HL-60 (cell line): ENCODE measurements around the gene FNBP1L.

Source experiments
- DNase-seq, 2 experiments: peaks; one replicate each; pipeline ENCODE4 v3.0.0-alpha.2; 2010 to 2020; ENCODE audit warnings: low read depth in 1 of 2, low spot score in 1 of 2
- H3K27ac ChIP-seq: fragments of 250-450 bp; sonication (Bioruptor Pico); replicated peaks from 2 replicates; pipeline ENCODE4 v1.5.1; 2020; ENCODE audit warnings: mild to moderate bottlenecking, moderate library complexity
- H3K27me3 ChIP-seq: fragments of 250-450 bp; sonication (Bioruptor Pico); 2 replicates; pipeline ENCODE4 v1.5.1; 2021; ENCODE audit warnings: mild to moderate bottlenecking, moderate library complexity; ENCODE audit not compliant: insufficient read depth, poor library complexity, severe bottlenecking
- H3K4me3 ChIP-seq: replicated peaks from 2 replicates; pipeline ENCODE4 v1.5.1; 2011; ENCODE audit warnings: mild to moderate bottlenecking, control low read depth, low read length; ENCODE audit not compliant: insufficient read depth
- GABPA ChIP-seq: IDR thresholded peaks from 2 replicates; pipeline ENCODE4 v1.6.1; 2012; ENCODE audit warnings: low read depth
- POLR2AphosphoS5 ChIP-seq: IDR thresholded peaks from 2 replicates; pipeline ENCODE4 v1.6.1; 2012; ENCODE audit warnings: low read depth
- SPI1 ChIP-seq: IDR thresholded peaks from 2 replicates; pipeline ENCODE4 v1.6.1; 2012; ENCODE audit warnings: low read depth, mild to moderate bottlenecking, borderline replicate concordance
- TF ChIP-seq, protein P1 (sequence below): IDR thresholded peaks from 2 replicates; pipeline ENCODE4 v1.6.1; 2012; ENCODE audit warnings: low read depth; ENCODE audit not compliant: insufficient replicate concordance
- TF ChIP-seq, protein P2 (sequence below): IDR thresholded peaks from one replicate; pipeline ENCODE4 v1.5.1; 2011; ENCODE audit warnings: low read length, control low read depth, inconsistent platforms; ENCODE audit not compliant: insufficient read depth

FNBP1L gene

DNA sequence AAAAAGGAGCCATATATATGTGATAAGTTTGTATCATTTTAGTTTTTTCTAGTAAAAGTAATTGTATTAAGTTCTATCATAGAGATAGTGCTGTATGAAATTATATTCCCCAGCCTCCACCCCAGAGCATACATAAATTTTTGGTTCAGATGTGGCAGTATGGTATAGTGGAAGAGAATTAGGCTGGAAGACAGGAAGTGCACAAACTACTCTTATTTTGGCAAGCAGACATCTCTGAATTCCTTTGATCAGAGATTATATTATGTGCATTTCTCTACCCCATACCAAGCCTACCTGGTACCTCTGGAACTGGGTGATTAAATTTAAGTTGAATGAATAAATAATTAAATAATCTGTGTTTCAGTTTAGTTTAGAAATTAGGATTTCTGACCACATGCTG, 55.9 kb downstream of the FNBP1L start:
- Histone ChIP-seq H3K27me3 (no peaks in the 10 kb centered on the region), H3K27ac (no peak overlapping the region), H3K4me3 (no peak overlapping the region)
- DNase-seq, result no peak
- TF ChIP-seq, protein P1, sequence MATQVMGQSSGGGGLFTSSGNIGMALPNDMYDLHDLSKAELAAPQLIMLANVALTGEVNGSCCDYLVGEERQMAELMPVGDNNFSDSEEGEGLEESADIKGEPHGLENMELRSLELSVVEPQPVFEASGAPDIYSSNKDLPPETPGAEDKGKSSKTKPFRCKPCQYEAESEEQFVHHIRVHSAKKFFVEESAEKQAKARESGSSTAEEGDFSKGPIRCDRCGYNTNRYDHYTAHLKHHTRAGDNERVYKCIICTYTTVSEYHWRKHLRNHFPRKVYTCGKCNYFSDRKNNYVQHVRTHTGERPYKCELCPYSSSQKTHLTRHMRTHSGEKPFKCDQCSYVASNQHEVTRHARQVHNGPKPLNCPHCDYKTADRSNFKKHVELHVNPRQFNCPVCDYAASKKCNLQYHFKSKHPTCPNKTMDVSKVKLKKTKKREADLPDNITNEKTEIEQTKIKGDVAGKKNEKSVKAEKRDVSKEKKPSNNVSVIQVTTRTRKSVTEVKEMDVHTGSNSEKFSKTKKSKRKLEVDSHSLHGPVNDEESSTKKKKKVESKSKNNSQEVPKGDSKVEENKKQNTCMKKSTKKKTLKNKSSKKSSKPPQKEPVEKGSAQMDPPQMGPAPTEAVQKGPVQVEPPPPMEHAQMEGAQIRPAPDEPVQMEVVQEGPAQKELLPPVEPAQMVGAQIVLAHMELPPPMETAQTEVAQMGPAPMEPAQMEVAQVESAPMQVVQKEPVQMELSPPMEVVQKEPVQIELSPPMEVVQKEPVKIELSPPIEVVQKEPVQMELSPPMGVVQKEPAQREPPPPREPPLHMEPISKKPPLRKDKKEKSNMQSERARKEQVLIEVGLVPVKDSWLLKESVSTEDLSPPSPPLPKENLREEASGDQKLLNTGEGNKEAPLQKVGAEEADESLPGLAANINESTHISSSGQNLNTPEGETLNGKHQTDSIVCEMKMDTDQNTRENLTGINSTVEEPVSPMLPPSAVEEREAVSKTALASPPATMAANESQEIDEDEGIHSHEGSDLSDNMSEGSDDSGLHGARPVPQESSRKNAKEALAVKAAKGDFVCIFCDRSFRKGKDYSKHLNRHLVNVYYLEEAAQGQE, result no peak
- no peak for TF ChIP-seq SPI1
- no peak for TF ChIP-seq GABPA
- TF ChIP-seq POLR2AphosphoS5, result no peak
- TF ChIP-seq, protein P2, sequence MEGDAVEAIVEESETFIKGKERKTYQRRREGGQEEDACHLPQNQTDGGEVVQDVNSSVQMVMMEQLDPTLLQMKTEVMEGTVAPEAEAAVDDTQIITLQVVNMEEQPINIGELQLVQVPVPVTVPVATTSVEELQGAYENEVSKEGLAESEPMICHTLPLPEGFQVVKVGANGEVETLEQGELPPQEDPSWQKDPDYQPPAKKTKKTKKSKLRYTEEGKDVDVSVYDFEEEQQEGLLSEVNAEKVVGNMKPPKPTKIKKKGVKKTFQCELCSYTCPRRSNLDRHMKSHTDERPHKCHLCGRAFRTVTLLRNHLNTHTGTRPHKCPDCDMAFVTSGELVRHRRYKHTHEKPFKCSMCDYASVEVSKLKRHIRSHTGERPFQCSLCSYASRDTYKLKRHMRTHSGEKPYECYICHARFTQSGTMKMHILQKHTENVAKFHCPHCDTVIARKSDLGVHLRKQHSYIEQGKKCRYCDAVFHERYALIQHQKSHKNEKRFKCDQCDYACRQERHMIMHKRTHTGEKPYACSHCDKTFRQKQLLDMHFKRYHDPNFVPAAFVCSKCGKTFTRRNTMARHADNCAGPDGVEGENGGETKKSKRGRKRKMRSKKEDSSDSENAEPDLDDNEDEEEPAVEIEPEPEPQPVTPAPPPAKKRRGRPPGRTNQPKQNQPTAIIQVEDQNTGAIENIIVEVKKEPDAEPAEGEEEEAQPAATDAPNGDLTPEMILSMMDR, result no peak

DNA sequence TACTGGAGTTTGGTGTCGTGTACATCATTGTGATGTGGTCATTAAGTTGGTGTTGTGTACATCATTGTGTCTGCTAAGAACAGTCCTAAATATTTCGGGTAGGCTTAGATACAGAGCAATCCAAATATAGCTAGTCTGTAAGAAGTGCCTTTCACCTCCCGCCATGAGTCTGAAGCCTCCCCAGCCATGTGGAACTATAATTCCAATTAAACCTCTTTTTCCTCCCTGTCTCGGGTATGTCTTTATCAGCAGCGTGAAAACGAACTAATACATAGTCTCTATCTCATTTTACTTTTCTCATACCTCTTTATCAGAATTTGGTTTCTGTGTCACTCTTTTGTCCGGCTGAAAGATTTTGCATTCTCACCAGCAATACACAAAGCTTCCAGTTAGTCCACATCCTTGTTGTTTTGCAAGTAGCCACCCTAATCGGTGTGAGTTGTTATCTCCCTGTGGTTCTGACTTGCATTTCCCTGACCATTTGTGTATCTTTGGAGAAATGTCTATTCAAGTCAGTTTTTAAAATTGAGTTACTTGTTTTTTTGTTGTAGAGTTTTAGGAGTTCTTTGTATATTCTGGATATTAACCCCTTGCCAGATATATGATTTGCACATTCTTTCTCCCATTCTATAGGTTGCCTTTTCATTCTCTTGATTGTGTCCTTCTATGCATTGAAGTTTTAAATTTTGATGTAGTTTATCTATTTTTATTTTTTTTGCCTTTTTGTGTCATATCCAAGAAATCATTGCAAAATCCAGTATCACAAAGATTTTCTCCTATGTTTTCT, 56.5 kb downstream of the FNBP1L start:
- TF ChIP-seq, protein P1, result no peak
- TF ChIP-seq, protein P2, result no peak
- TF ChIP-seq SPI1 (no peak), GABPA (no peak), POLR2AphosphoS5 (no peak)
- H3K4me3 ChIP-seq, result no peak overlapping the region
- no peaks in the 10 kb centered on the region for H3K27me3 ChIP-seq
- no peak for DNase-seq
- H3K27ac ChIP-seq, result no peak overlapping the region

DNA sequence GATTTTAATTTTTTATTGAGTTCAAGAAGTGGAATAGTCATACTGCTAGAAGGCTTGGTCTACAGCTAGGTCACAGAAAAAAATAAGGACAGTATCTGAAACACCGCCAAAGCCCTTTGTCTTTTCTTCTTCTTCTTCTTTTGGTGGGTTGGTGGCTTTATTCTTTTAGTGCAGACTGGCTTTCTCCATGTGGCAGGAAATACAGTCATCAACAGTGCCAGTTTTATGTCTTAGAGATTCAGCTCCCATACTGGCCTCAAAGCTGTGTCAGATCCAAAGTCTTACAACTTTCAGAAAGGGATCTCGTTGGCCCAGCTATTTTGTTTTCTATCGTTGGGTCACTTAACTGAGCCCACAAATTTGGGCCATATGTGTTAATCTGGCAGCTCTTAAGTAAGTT, 58.2 kb downstream of the FNBP1L start:
- no peak for DNase-seq
- TF ChIP-seq GABPA, result no peak
- no peak for TF ChIP-seq SPI1
- TF ChIP-seq POLR2AphosphoS5, result no peak
- TF ChIP-seq, protein P1, result no peak
- TF ChIP-seq, protein P2, result no peak
- Histone ChIP-seq H3K4me3 (no peak overlapping the region), H3K27ac (no peak overlapping the region), H3K27me3 (no peaks in the 10 kb centered on the region)
